Esophagus squamous epithelium (tissue), 5 donors: Measurements from ENCODE around the gene LLPH. TPM values are rescaled to one million over a fixed set of nuclear protein-coding genes. Genes with fewer than 3 reads are reported as not detected.

Experiments used
- DNase-seq: peaks from one replicate; lab custom pipeline; 2025; lab: John Stamatoyannopoulos, UW
- H3K27ac ChIP-seq, 4 donors: fragments of 200-600 bp; sonication (generic); one replicate each; pipeline ENCODE4 v1.5.1; 2016 to 2019; ENCODE audit warnings: mild to moderate bottlenecking in 1 of 4
- H3K27me3 ChIP-seq, 4 donors: fragments of 200-600 bp; sonication (generic); 1 replicate in 3 of 4; 2 replicates in 1 of 4; pipeline versions ENCODE4 v1.5.1 to v1.6.0; 2017 to 2021; ENCODE audit warnings: antibody characterized with exemption in 1 of 4
- H3K36me3 ChIP-seq, 3 donors: fragments of 200-600 bp; sonication (generic); one replicate each; pipeline ENCODE4 v1.5.1; 2016 to 2019
- H3K4me1 ChIP-seq, 3 donors: fragments of 200-600 bp; sonication (generic); one replicate each; pipeline ENCODE4 v1.5.1; 2017 to 2019
- H3K4me3 ChIP-seq, 4 donors: fragments of 200-600 bp; sonication (generic); 1 replicate in 3 of 4; 2 replicates in 1 of 4; pipeline ENCODE4 v1.5.1; 2016 to 2019; ENCODE audit warnings: mild to moderate bottlenecking in 2 of 4, moderate library complexity in 1 of 4
- H3K9me3 ChIP-seq, 3 donors: fragments of 200-600 bp; sonication (generic); one replicate each; pipeline ENCODE4 v1.5.1; 2016 to 2019
- CTCF ChIP-seq, 6 experiments: fragments of 450-650 bp in 4 of 6; fragments of 200-600 bp in 2 of 6; sonication (generic) in 2 of 6; IDR thresholded peaks; one replicate each; pipeline ENCODE4 v1.5.1; 2016 to 2019; ENCODE audit warnings: antibody characterized with exemption in 6 of 6, mild to moderate bottlenecking in 4 of 6, moderate library complexity in 4 of 6
- POLR2A ChIP-seq, 4 donors: fragments of 450-650 bp; IDR thresholded peaks; one replicate each; pipeline ENCODE4 v1.6.1; 2017; ENCODE audit warnings: antibody characterized with exemption in 4 of 4, mild to moderate bottlenecking in 4 of 4, moderate library complexity in 3 of 4
- WGBS, 2 donors: methylation state at CpG; one replicate each; pipeline ENCODE4 v1.1.5; 2018; 5-methylcytosine and 5-hydroxymethylcytosine counted together
- intact Hi-C: fragments of 100-400 bp; cut with DNase I; formaldehyde crosslinking; loops from one replicate; pipeline ENCODE4 v1.15.0; 2022
- total RNA-seq, 4 donors: library from RNA; depleted of rRNA; stranded (reverse); fragments of >200 nt; gene quantifications; one replicate each; pipeline ENCODE4 v1.1.0, GENCODE V29; 2016
- donor health status: DM: yes; HTN: yes; CAD: no.

The LLPH gene
- total RNA-seq, 4 donors from 2014 or later: 3.1 to 15.6 (median 9.1) TPM

GRCh38 chr12:66164349-66164821, 33.8 kb upstream of the LLPH start:
- peaks cover 0 to 3% (median 0%) of the 10 kb centered on the region in 3 donors for H3K9me3 ChIP-seq
- peaks cover 0 to 35% (median 9%) of the 10 kb centered on the region in 3 donors for H3K4me1 ChIP-seq
- WGBS, 2 donors: 76 to 85% methylated on average over 3 of the region's 3 CpGs
- H3K27ac ChIP-seq: no peak overlapping the region
- TF ChIP-seq CTCF (IDR thresholded peaks at IDR 0.05) (no peak), POLR2A (IDR thresholded peaks at IDR 0.05) (no peak)
- no peak overlapping the region for H3K4me3 ChIP-seq
- intact Hi-C loops: no loop called here
- no peaks in the 10 kb centered on the region for H3K27me3 ChIP-seq
- no peak for DNase-seq
- H3K36me3 ChIP-seq: peaks cover 0 to 44% (median 0%) of the 10 kb centered on the region in 3 donors

DNA sequence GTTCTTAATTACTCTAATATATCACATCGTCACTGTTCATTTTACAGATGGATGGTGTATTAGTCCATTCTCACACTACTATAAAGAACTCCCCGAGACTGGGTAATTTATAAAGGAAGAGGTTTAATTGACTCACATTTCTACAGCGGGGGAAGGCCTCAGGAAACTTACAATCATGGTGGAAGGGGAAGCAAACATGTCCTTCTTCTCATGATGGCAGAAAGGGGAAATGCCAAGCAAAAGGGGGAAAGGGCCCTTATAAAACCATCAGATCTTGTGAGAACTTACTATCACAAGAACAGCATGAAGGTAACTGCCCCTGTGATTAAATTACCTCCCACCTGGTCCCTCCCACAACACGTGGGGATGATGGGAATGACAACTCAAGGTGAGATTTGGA, 32.7 kb upstream of the LLPH start:
- peaks cover 0 to 52% (median 0%) of the 10 kb centered on the region in 3 donors for H3K36me3 ChIP-seq
- H3K27ac ChIP-seq: no peak overlapping the region
- intact Hi-C loops: no loop called here
- no peak for DNase-seq
- H3K4me3 ChIP-seq: no peak overlapping the region
- 64 to 68% methylated on average over 4 of the region's 4 CpGs for WGBS, 2 donors
- peaks cover 0 to 3% (median 0%) of the 10 kb centered on the region in 3 donors for H3K9me3 ChIP-seq
- H3K27me3 ChIP-seq: no peaks in the 10 kb centered on the region
- H3K4me1 ChIP-seq: peaks cover 0 to 29% (median 6%) of the 10 kb centered on the region in 3 donors
- no peak for TF ChIP-seq CTCF (IDR thresholded peaks at IDR 0.05)

DNA sequence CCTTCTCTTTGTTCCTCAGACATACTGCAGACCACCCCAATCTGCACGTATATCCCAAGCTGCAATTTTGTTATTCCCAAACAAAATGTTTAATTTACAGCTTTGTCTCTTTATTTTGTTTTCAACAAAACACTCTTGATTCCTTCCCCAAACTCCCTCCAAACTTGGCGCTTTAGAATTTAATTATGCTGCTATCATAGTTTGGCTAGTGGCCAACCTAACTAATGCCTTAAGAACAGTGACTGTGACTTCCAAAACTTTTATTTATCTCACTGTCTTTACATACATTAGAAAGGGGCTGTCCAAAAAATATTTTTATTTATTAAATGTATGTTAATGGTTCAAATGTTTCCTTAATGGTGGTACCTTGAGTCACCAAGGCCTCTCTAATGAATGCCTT, 32.2 kb upstream of the LLPH start:
- H3K4me1 ChIP-seq: peaks cover 0 to 23% (median 0%) of the 10 kb centered on the region in 3 donors
- intact Hi-C loops: no loop called here
- no peaks in the 10 kb centered on the region for H3K27me3 ChIP-seq
- peaks cover 0 to 52% (median 0%) of the 10 kb centered on the region in 3 donors for H3K36me3 ChIP-seq
- no peak for DNase-seq
- WGBS, 2 donors: 78 to 84% methylated on average over 2 of the region's 2 CpGs
- no peak overlapping the region for H3K27ac ChIP-seq
- TF ChIP-seq CTCF (IDR thresholded peaks at IDR 0.05) (no peak), POLR2A (IDR thresholded peaks at IDR 0.05) (no peak)
- H3K4me3 ChIP-seq: no peak overlapping the region
- peaks cover 0 to 3% (median 0%) of the 10 kb centered on the region in 3 donors for H3K9me3 ChIP-seq

GRCh38 chr12:66160704-66161103, 30.2 kb upstream of the LLPH start:
- 90 to 96% methylated on average over 4 to 17 of the region's 28 CpGs for WGBS, 2 donors
- Histone ChIP-seq H3K36me3 (peaks cover 0 to 38% (median 0%) of the 10 kb centered on the region in 3 donors), H3K27me3 (no peaks in the 10 kb centered on the region), H3K9me3 (peaks cover 0 to 3% (median 0%) of the 10 kb centered on the region in 3 donors), H3K4me1 (peaks cover 0 to 13% (median 0%) of the 10 kb centered on the region in 3 donors), H3K27ac (no peak overlapping the region), H3K4me3 (no peak overlapping the region)
- intact Hi-C loops: no loop called here
- no peak for TF ChIP-seq CTCF (IDR thresholded peaks at IDR 0.05)
- TF ChIP-seq POLR2A (IDR thresholded peaks at IDR 0.05): no peak
- no peak for DNase-seq

DNA sequence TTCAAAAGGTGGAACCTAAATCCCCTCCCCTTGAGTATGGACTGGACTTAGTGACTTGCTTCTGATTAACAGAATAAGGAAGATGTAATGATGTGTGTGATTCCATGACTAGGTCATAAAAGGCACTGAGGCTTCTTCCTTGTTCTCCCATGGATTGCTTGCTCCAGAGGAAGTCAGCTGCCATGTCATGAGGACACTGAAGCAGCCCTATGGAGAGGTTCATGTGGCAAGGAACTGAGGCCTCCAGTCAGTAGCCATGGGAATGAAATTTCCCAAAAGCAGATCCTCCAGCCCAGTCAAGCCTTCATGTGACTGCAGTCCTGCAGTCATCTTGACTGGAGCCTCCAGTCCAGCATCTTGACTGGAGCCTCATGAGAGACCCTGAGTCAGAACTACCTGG, 28.6 kb upstream of the LLPH start:
- Histone ChIP-seq H3K4me3 (no peak overlapping the region), H3K4me1 (peaks cover 0 to 23% (median 6%) of the 10 kb centered on the region in 3 donors), H3K27ac (no peak overlapping the region), H3K9me3 (no peaks in the 10 kb centered on the region), H3K36me3 (peaks cover 0 to 32% (median 0%) of the 10 kb centered on the region in 3 donors), H3K27me3 (no peaks in the 10 kb centered on the region)
- intact Hi-C loops: no loop called here
- no peak for DNase-seq
- TF ChIP-seq POLR2A (IDR thresholded peaks at IDR 0.05) (no peak), CTCF (IDR thresholded peaks at IDR 0.05) (no peak)
